Measurements from ENCODE around the gene POGZ. TPM values are rescaled to one million over a fixed set of nuclear protein-coding genes. Genes with fewer than 3 reads are reported as not detected.

Gene POGZ
- total RNA-seq, 4 donors from 2014 or later, result 29.3 to 87.3 (median 57.3) TPM

- no peaks in the 10 kb centered on the region for H3K36me3 ChIP-seq
- no peaks in the 10 kb centered on the region for H3K4me1 ChIP-seq
- H3K9me3 ChIP-seq, result no peaks in the 10 kb centered on the region
- 64% methylated on average over 1 of the region's 1 CpG for WGBS
- no peaks in the 10 kb centered on the region for H3K27me3 ChIP-seq
- no peak for TF ChIP-seq POLR2A (IDR thresholded peaks at IDR 0.05)
- TF ChIP-seq POLR2AphosphoS5 (IDR thresholded peaks at IDR 0.05), result no peak
- no peak for TF ChIP-seq EP300 (IDR thresholded peaks at IDR 0.05)
- TF ChIP-seq CTCF (IDR thresholded peaks at IDR 0.05), result no peak
- DNase-seq (ENCODE audit: low spot score in 2 of 2), result no peak
- no peak overlapping the region for H3K27ac ChIP-seq
- H3K4me3 ChIP-seq, result no peak overlapping the region
These were observed 5.7 kb upstream of the POGZ start for GRCh38 chr1:151465026-151465425.

GRCh38 chr1:151461694-151462093 lies 2.4 kb upstream of the POGZ start:
- H3K4me1 ChIP-seq, result peaks cover 13% of the 10 kb centered on the region
- WGBS, result 76% methylated on average over 5 of the region's 5 CpGs
- TF ChIP-seq CTCF (IDR thresholded peaks at IDR 0.05), result no peak
- no peak for TF ChIP-seq POLR2A (IDR thresholded peaks at IDR 0.05)
- TF ChIP-seq EP300 (IDR thresholded peaks at IDR 0.05), result no peak
- no peak for TF ChIP-seq POLR2AphosphoS5 (IDR thresholded peaks at IDR 0.05)
- H3K27me3 ChIP-seq, result no peaks in the 10 kb centered on the region
- no peak overlapping the region for H3K4me3 ChIP-seq
- H3K27ac ChIP-seq, result no peak overlapping the region
- H3K9me3 ChIP-seq, result no peaks in the 10 kb centered on the region
- DNase-seq (ENCODE audit: low spot score in 2 of 2), result no peak
- no peaks in the 10 kb centered on the region for H3K36me3 ChIP-seq

GRCh38 chr1:151458802-151459330 lies 428 bp downstream of the POGZ start:
- WGBS, result 1% methylated on average over 15 of the region's 77 CpGs
- Histone ChIP-seq H3K4me1 (peaks cover 22% of the 10 kb centered on the region), H3K27me3 (no peaks in the 10 kb centered on the region), H3K36me3 (no peaks in the 10 kb centered on the region), H3K27ac (peak overlapping the region; percentile 93), H3K9me3 (no peaks in the 10 kb centered on the region), H3K4me3 (peak overlapping the region; percentile 64)
- DNase-seq (ENCODE audit: low spot score in 2 of 2), result peak; percentile 78 to 84
- no peak for TF ChIP-seq POLR2AphosphoS5 (IDR thresholded peaks at IDR 0.05)
- TF ChIP-seq CTCF (IDR thresholded peaks at IDR 0.05), result no peak

- H3K4me3 ChIP-seq, result peak overlapping the region; percentile 64
- H3K9me3 ChIP-seq, result no peaks in the 10 kb centered on the region
- no peak for TF ChIP-seq EP300 (IDR thresholded peaks at IDR 0.05)
- TF ChIP-seq POLR2A (IDR thresholded peaks at IDR 0.05), result no peak
- TF ChIP-seq CTCF (IDR thresholded peaks at IDR 0.05), result no peak
- peak in 2 of 3 donors; percentile 7 to 54 for TF ChIP-seq POLR2AphosphoS5 (IDR thresholded peaks at IDR 0.05)
- H3K27me3 ChIP-seq, result no peaks in the 10 kb centered on the region
- H3K4me1 ChIP-seq, result peaks cover 22% of the 10 kb centered on the region
- peak overlapping the region; percentile 94 for H3K27ac ChIP-seq
- no peaks in the 10 kb centered on the region for H3K36me3 ChIP-seq
- WGBS, result under 1% methylated on average over 29 of the region's 69 CpGs
- DNase-seq (ENCODE audit: low spot score in 2 of 2), result peak in 1 of 2 donors; percentile 71
These were observed 1.1 kb downstream of the POGZ start for GRCh38 chr1:151457911-151458801.

GRCh38 chr1:151455966-151456365 lies 3.3 kb downstream of the POGZ start:
- Histone ChIP-seq H3K27me3 (no peaks in the 10 kb centered on the region), H3K9me3 (no peaks in the 10 kb centered on the region), H3K4me3 (no peak overlapping the region), H3K36me3 (no peaks in the 10 kb centered on the region), H3K4me1 (peaks cover 22% of the 10 kb centered on the region), H3K27ac (no peak overlapping the region)
- no peak for DNase-seq (ENCODE audit: low spot score in 2 of 2)
- 88% methylated on average over 1 of the region's 1 CpG for WGBS
- no peak for TF ChIP-seq EP300 (IDR thresholded peaks at IDR 0.05)
- TF ChIP-seq POLR2AphosphoS5 (IDR thresholded peaks at IDR 0.05), result no peak
- no peak for TF ChIP-seq POLR2A (IDR thresholded peaks at IDR 0.05)
- no peak for TF ChIP-seq CTCF (IDR thresholded peaks at IDR 0.05)

All from suprapubic skin (tissue), 4 donors.